HG03175 (cell line): ENCODE measurements around the gene CD300LD.

Experiments used
- ATAC-seq: cut with Tn5 transposase; IDR thresholded peaks from one replicate; pipeline ENCODE4 v1.9.1; 2021; ENCODE audit warnings: mild to moderate bottlenecking, moderate library complexity; ENCODE audit not compliant: unreplicated experiment

The CD300LD gene

GRCh38 chr17:74607221-74607620, 15.1 kb upstream of the CD300LD start:
- no peak for ATAC-seq

- ATAC-seq: no peak
Measured at GRCh38 chr17:74606050-74606449, 14.0 kb upstream of the CD300LD start.

- no peak for ATAC-seq
Measured at GRCh38 chr17:74605361-74605760, 13.3 kb upstream of the CD300LD start.

GRCh38 chr17:74604761-74605160, 12.7 kb upstream of the CD300LD start:
- ATAC-seq: no peak

- no peak for ATAC-seq
Measured at GRCh38 chr17:74604200-74604599, 12.1 kb upstream of the CD300LD start.

GRCh38 chr17:74603746-74604145, 11.7 kb upstream of the CD300LD start:
- ATAC-seq: no peak

GRCh38 chr17:74603037-74603635, 11.1 kb upstream of the CD300LD start:
- no peak for ATAC-seq

- ATAC-seq: no peak
Measured at GRCh38 chr17:74601944-74602572, 10.0 kb upstream of the CD300LD start.

- no peak for ATAC-seq
Measured at GRCh38 chr17:74599448-74599939, 7.4 kb upstream of the CD300LD start.

- no peak for ATAC-seq
Measured at GRCh38 chr17:74599023-74599399, 6.9 kb upstream of the CD300LD start.

GRCh38 chr17:74598346-74599022, 6.4 kb upstream of the CD300LD start:
- ATAC-seq: no peak

GRCh38 chr17:74597069-74597790, 5.1 kb upstream of the CD300LD start:
- ATAC-seq: no peak

- no peak for ATAC-seq
Measured at GRCh38 chr17:74595037-74595750, 3.1 kb upstream of the CD300LD start.

GRCh38 chr17:74591503-74591902, 580 bp downstream of the CD300LD start:
- no peak for ATAC-seq

GRCh38 chr17:74585711-74586110, 6.4 kb downstream of the CD300LD start:
- ATAC-seq: no peak

- no peak for ATAC-seq
Measured at GRCh38 chr17:74584292-74585060, 7.6 kb downstream of the CD300LD start.

GRCh38 chr17:74582633-74583032, 9.4 kb downstream of the CD300LD start:
- ATAC-seq: no peak

- no peak for ATAC-seq
Measured at GRCh38 chr17:74579900-74580299, 12.2 kb downstream of the CD300LD start.

GRCh38 chr17:74578979-74579378, 13.1 kb downstream of the CD300LD start:
- ATAC-seq: no peak

- no peak for ATAC-seq
Measured at GRCh38 chr17:74574489-74575142, 17.5 kb downstream of the CD300LD start.
